ENCODE results near the gene ACACA.
A peak's percentile ranks its signal among the peaks of the same experiment; 100 is the strongest.

The ACACA gene

GRCh38 chr17:37054894-37055293, 351.7 kb downstream of the ACACA start:
- CTCF ChIA-PET, result interaction anchor here (2.3 kb wide), 1 partner anchor 451 kb away, joined by 6 read pairs; no protein-coding TSS in a partner anchor
- H3K27me3 Mint-ChIP-seq, result no peaks in the 10 kb centered on the region
- no peak overlapping the region for H3K27ac Mint-ChIP-seq

DNA sequence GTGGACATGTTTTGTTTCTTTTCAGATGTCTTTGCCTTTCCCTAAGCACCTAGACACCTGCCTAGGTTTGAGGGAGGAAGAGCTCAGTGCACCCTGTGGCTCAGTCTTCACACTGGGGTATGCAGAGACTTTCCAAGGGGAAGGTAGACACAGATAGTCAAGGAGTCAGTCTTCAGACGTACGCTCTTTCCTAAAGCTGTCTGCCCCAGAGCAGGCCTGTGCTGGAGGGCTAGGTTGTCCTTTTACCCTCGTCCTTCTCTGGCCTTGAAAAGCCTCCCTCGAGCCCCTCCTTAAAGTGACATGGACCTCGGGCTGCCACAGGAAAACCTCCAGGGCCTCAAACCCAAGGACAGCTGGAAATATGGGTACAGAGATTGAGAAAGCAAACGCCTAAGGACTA, 354.2 kb downstream of the ACACA start:
- H3K36me3 Mint-ChIP-seq, result peaks cover 26% of the 10 kb centered on the region
- no peak overlapping the region for H3K4me3 Mint-ChIP-seq
- CTCF ChIA-PET, result no interaction called here
- H3K27ac Mint-ChIP-seq, result peak overlapping the region; percentile 75
- H3K4me1 Mint-ChIP-seq, result peaks cover 6% of the 10 kb centered on the region
- no peak for DNase-seq
- H3K9me3 Mint-ChIP-seq, result no peaks in the 10 kb centered on the region
- no peaks in the 10 kb centered on the region for H3K27me3 Mint-ChIP-seq

More at GRCh38 chr17:37054894-37055293, 351.7 kb downstream of the ACACA start:
- no peaks in the 10 kb centered on the region for H3K4me1 Mint-ChIP-seq
- DNase-seq, result no peak
- peaks cover 20% of the 10 kb centered on the region for H3K36me3 Mint-ChIP-seq
- no peaks in the 10 kb centered on the region for H3K9me3 Mint-ChIP-seq
- no peak overlapping the region for H3K4me3 Mint-ChIP-seq

- no peak for DNase-seq
- Mint-ChIP-seq H3K36me3 (peaks cover 23% of the 10 kb centered on the region), H3K4me3 (no peak overlapping the region), H3K27ac (no peak overlapping the region), H3K9me3 (no peaks in the 10 kb centered on the region), H3K27me3 (no peaks in the 10 kb centered on the region), H3K4me1 (peaks cover 6% of the 10 kb centered on the region)
- CTCF ChIA-PET, result no interaction called here
Observed at GRCh38 chr17:37051833-37052232, 354.8 kb downstream of the ACACA start.

DNA sequence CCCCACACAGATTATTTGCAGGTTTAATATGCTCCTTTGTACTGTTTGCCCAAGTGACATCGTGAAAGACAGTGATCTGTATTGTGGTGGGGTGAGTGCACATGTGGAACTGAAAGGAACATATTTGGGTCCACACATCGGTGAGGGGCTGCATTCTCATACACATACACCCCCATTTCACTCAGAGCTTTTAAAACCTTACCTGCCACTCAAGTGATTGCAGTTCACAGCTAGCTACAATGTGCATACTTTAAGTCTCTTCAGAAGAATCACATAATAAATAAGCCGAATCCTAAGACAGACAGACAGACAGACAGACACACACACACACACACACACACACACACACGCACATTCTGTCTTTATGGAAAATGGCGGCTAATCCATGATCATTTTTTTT, 355.3 kb downstream of the ACACA start:
- H3K27ac Mint-ChIP-seq, result no peak overlapping the region
- peaks cover 20% of the 10 kb centered on the region for H3K36me3 Mint-ChIP-seq
- no peaks in the 10 kb centered on the region for H3K27me3 Mint-ChIP-seq
- CTCF ChIA-PET, result no interaction called here
- H3K9me3 Mint-ChIP-seq, result no peaks in the 10 kb centered on the region
- DNase-seq, result no peak
- no peak overlapping the region for H3K4me3 Mint-ChIP-seq
- H3K4me1 Mint-ChIP-seq, result peaks cover 6% of the 10 kb centered on the region

- CTCF ChIA-PET, result no interaction called here
- no peak for DNase-seq
- Mint-ChIP-seq H3K36me3 (peaks cover 17% of the 10 kb centered on the region), H3K27me3 (no peaks in the 10 kb centered on the region), H3K4me1 (peaks cover 6% of the 10 kb centered on the region), H3K4me3 (no peak overlapping the region), H3K27ac (no peak overlapping the region), H3K9me3 (no peaks in the 10 kb centered on the region)
Observed at GRCh38 chr17:37050920-37051319, 355.7 kb downstream of the ACACA start.

- CTCF ChIA-PET, result interaction anchor here (1.0 to 5.6 kb wide), 8 partner anchors 34 to 447 kb away, joined by 3 to 63 read pairs (median 4); partner anchors contain the start of genes AATF and MRM1
- H3K36me3 Mint-ChIP-seq, result peaks cover 13% of the 10 kb centered on the region
- no peaks in the 10 kb centered on the region for H3K9me3 Mint-ChIP-seq
- H3K4me3 Mint-ChIP-seq, result no peak overlapping the region
- no peaks in the 10 kb centered on the region for H3K27me3 Mint-ChIP-seq
- no peak for DNase-seq
- H3K4me1 Mint-ChIP-seq, result peaks cover 6% of the 10 kb centered on the region
- no peak overlapping the region for H3K27ac Mint-ChIP-seq
Observed at GRCh38 chr17:37048811-37049210, 357.8 kb downstream of the ACACA start.

DNA sequence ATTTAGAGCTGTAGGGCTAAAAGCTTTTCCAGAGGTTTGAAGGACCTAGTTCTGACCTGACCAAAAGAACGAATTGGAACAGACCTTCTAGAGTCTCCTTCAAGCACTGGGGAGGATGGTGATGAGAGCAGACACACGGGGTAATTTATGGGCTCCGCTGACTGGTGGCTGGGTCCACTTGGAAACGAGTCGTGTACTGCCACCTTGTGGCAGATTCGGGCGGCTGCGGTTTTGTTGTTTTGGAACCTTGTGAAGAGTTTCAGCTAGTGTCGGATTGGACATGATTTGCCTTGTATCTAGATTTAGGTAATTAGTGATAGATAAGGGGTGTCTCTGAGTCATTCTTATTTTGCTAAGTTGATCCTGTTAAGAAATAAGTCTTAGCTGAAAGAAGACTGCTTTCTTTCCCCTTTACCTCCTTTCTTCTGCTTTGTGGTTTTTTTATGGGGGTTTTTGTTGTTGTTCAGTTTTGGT, 359.0 kb downstream of the ACACA start:
- Mint-ChIP-seq H3K9me3 (no peaks in the 10 kb centered on the region), H3K36me3 (peaks cover 17% of the 10 kb centered on the region), H3K4me1 (peaks cover 10% of the 10 kb centered on the region), H3K27me3 (no peaks in the 10 kb centered on the region), H3K4me3 (no peak overlapping the region), H3K27ac (peak overlapping the region; percentile 49)
- DNase-seq, result peak; percentile 86
- CTCF ChIA-PET, result interaction anchor here (0.6 to 5.6 kb wide), 22 partner anchors 9 to 445 kb away, joined by 3 to 63 read pairs (median 3); partner anchors contain the start of genes AATF and MRM1

DNA sequence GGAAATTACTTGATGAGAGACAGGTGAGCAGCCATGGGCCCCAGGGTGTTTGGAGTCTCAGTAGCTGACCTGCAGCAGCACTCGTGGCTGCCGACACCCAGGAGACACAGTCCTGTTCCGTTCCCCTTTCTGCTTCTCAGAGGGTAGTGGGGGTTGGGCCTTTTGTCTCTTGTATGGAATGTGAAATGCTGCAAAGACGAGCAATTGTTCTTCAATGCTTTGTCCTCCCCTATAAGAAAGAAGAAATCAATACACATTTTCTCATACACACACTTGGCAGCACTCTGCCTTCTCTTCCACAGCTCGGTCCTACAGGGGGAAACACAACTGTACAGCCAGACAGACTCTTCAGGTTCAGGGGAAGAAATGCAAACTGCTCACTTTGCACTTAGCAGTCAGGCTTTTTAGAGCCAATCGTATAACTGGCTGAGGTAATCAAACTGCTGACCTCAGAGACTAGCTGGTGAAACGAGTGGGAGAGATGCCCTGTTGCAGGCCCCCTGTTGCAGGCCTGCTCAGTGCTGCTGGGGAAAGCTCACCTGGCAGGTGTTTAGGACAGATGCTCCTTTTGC, 361.2 kb downstream of the ACACA start:
- no peaks in the 10 kb centered on the region for H3K9me3 Mint-ChIP-seq
- peaks cover 14% of the 10 kb centered on the region for H3K36me3 Mint-ChIP-seq
- CTCF ChIA-PET, result interaction anchor here (1.1 to 5.6 kb wide), 3 partner anchors 194 to 416 kb away, joined by 3 to 63 read pairs (median 3); no protein-coding TSS in a partner anchor
- no peaks in the 10 kb centered on the region for H3K27me3 Mint-ChIP-seq
- no peak overlapping the region for H3K27ac Mint-ChIP-seq
- no peak for DNase-seq
- H3K4me1 Mint-ChIP-seq, result peaks cover 10% of the 10 kb centered on the region
- H3K4me3 Mint-ChIP-seq, result no peak overlapping the region

DNA sequence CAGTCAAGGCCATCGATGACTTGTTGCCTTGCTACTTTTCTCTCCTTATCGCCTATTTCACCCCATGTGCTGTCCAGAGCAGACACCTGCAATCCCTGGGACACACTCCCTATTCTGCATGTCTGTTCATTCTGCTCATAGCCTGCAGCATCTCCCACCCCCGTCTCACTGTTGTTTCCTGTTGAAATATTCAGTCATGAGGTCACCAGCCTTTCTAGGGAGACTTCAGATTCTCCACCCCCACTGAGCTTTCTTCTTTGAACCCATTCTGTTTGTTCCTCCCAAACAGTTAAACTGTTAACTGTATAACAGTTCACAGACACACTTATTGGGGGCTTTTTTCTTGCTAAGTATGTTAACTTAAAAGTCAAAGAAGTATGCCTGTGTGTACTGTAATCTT, 363.4 kb downstream of the ACACA start:
- peaks cover 10% of the 10 kb centered on the region for H3K4me1 Mint-ChIP-seq
- CTCF ChIA-PET, result no interaction called here

DNA sequence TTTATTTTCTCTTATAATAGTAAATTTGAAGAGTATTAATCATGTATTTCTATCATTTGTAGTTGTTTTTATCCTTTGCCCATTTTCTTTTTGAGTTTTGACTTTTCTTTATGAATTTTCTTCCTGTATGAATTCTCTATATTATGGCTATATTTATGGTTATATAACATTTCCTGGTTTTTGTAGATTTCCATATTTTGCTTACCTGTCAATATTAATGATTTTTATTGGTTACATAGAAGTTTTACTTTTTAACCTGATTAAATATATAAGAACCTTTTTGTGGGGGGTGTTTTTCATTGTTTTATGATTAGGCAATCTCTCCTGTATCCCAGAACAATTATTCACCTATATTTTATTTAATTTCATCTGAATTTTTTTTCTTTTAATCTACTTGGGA, 364.7 kb downstream of the ACACA start:
- Mint-ChIP-seq H3K27ac (no peak overlapping the region), H3K4me1 (peaks cover 4% of the 10 kb centered on the region), H3K36me3 (peaks cover 8% of the 10 kb centered on the region), H3K27me3 (no peaks in the 10 kb centered on the region), H3K4me3 (no peak overlapping the region), H3K9me3 (no peaks in the 10 kb centered on the region)
- no peak for DNase-seq
- CTCF ChIA-PET, result interaction anchor here (0.7 kb wide), 1 partner anchor 250 kb away, joined by 3 read pairs; no protein-coding TSS in a partner anchor

More for the DNA sequence above, 363.4 kb downstream of the ACACA start:
- H3K27me3 Mint-ChIP-seq, result no peaks in the 10 kb centered on the region
- no peak for DNase-seq
- no peaks in the 10 kb centered on the region for H3K9me3 Mint-ChIP-seq
- H3K27ac Mint-ChIP-seq, result no peak overlapping the region
- H3K4me3 Mint-ChIP-seq, result no peak overlapping the region
- H3K36me3 Mint-ChIP-seq, result peaks cover 14% of the 10 kb centered on the region

DNA sequence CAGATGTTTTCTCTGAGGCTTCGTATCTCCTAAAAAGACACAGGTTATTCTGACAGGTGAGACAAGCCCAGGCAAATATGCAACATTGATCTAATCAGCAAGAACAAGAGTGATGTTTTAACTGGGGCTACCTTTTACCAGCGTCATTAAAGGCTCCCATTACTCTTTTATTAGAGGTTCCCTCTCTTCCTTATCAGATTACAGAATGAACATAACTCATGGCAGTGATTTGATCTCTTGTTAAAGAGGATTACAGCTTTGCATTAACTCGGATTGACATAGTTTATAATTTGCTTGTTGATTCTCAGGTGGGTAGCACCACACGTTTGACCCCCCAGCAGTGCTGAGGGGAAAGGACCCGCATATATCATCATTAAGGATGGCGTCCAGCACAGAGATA, 367.4 kb downstream of the ACACA start:
- H3K4me3 Mint-ChIP-seq, result no peak overlapping the region
- DNase-seq, result no peak
- H3K9me3 Mint-ChIP-seq, result no peaks in the 10 kb centered on the region
- peaks cover 12% of the 10 kb centered on the region for H3K36me3 Mint-ChIP-seq
- no peak overlapping the region for H3K27ac Mint-ChIP-seq
- CTCF ChIA-PET, result interaction anchor here (1.0 kb wide), 1 partner anchor 200 kb away, joined by 4 read pairs; no protein-coding TSS in a partner anchor
- peaks cover 4% of the 10 kb centered on the region for H3K4me1 Mint-ChIP-seq
- no peaks in the 10 kb centered on the region for H3K27me3 Mint-ChIP-seq

- Mint-ChIP-seq H3K36me3 (peaks cover 8% of the 10 kb centered on the region), H3K27ac (no peak overlapping the region), H3K4me1 (no peaks in the 10 kb centered on the region), H3K9me3 (no peaks in the 10 kb centered on the region), H3K4me3 (no peak overlapping the region), H3K27me3 (no peaks in the 10 kb centered on the region)
- no peak for DNase-seq
- CTCF ChIA-PET, result no interaction called here
Observed at GRCh38 chr17:37037590-37038155, 369.0 kb downstream of the ACACA start.
